HepG2 (cell line): Measurements from ENCODE around the gene LYPLA2. TPM values are rescaled to one million over a fixed set of nuclear protein-coding genes. Genes with fewer than 3 reads are reported as not detected.
A peak's percentile ranks its signal among the peaks of the same experiment; 100 is the strongest.

Source experiments
- ATAC-seq: fragments of 200-7000 bp; cut with Tn5 transposase; 3 replicates; pipeline ENCODE4 v1.9.1; 2020; ENCODE audit warnings: mild to moderate bottlenecking, moderate library complexity
- BruUV-seq: library from RNA; stranded (reverse); fragments of 400-500 nt; replicated peaks from 2 replicates; lab custom pipeline; 2021; lab: Mats Ljungman, UMichigan
- CTCF ChIA-PET: fragments of 300-600 bp; formaldehyde crosslinking; extraction: SDS; loops from one replicate; lab custom pipeline; 2021; ENCODE audit warnings: low total read pairs, inconsistent platforms, low intra/inter-chr PET ratio; lab: Yijun Ruan, JAX
- POLR2A ChIA-PET: fragments of 350-600 bp; sonication (Branson Sonifier 250); formaldehyde crosslinking; loops from one replicate; lab custom pipeline; 2020; ENCODE audit warnings: antibody characterized with exemption, inconsistent platforms; lab: Yijun Ruan, JAX
- DNase-seq: peaks from one replicate; pipeline ENCODE4 v3.0.0-alpha.2; 2015; ENCODE audit warnings: low spot score
- FAIRE-seq: peaks from 3 replicates; lab custom pipeline; 2011; peaks lifted over from hg19 to GRCh38; lab: Jason Lieb, UNC
- H2AFZ ChIP-seq: one replicate; pipeline ENCODE4 v1.6.1; 2011; ENCODE audit warnings: low read length, inconsistent platforms
- H3K27ac ChIP-seq: fragments of 300-600 bp; 3 replicates; pipeline ENCODE4 v1.8.0; 2011; ENCODE audit warnings: mixed run types, mild to moderate bottlenecking, mixed read lengths, low read length, inconsistent platforms; ENCODE audit not compliant: insufficient read depth; ENCODE audit errors: extremely low read length
- H3K27me3 ChIP-seq, 2 experiments: fragments of 200-600 bp in 1 of 2; 2 replicates in 1 of 2; 3 replicates in 1 of 2; pipeline versions ENCODE4 v1.6.0 to v1.8.0; 2011; ENCODE audit warnings: low read length in 2 of 2, mild to moderate bottlenecking in 2 of 2, moderate library complexity in 2 of 2, inconsistent platforms in 1 of 2; ENCODE audit not compliant: insufficient read depth in 2 of 2, control insufficient read depth in 1 of 2
- H3K36me3 ChIP-seq, 2 experiments: fragments of 200-600 bp in 1 of 2; replicated peaks in 1 of 2; 2 replicates in 1 of 2; 3 replicates in 1 of 2; pipeline versions ENCODE4 v1.5.1 to v1.8.0; 2011; ENCODE audit warnings: low read length in 2 of 2, inconsistent platforms in 1 of 2; ENCODE audit not compliant: insufficient read depth in 2 of 2, control insufficient read depth in 1 of 2
- H3K4me1 ChIP-seq: 2 replicates; pipeline ENCODE4 v1.5.1; 2012; ENCODE audit warnings: low read length, inconsistent platforms; ENCODE audit not compliant: insufficient read depth
- H3K4me2 ChIP-seq: 2 replicates; pipeline ENCODE4 v1.6.0; 2011; ENCODE audit warnings: low read depth, low read length, inconsistent platforms
- H3K4me3 ChIP-seq, 3 experiments: fragments of 200-600 bp in 1 of 3; sonication (generic), shearing (Covaris generic) in 1 of 3; replicated peaks in 1 of 3; 2 replicates each; pipeline ENCODE4 v1.5.1; 2011 to 2016; ENCODE audit warnings: low read length in 3 of 3, inconsistent platforms in 2 of 3, low read depth in 2 of 3, mild to moderate bottlenecking in 2 of 3, control low read depth in 1 of 3, mixed read lengths in 1 of 3; ENCODE audit not compliant: insufficient read depth in 1 of 3
- H3K79me2 ChIP-seq: one replicate; pipeline ENCODE4 v1.6.1; 2011; ENCODE audit warnings: low read length, inconsistent platforms; ENCODE audit not compliant: insufficient read depth
- H3K9ac ChIP-seq: 2 replicates; pipeline ENCODE4 v1.6.0; 2011; ENCODE audit warnings: mild to moderate bottlenecking, low read depth, low read length, inconsistent platforms; ENCODE audit not compliant: insufficient read depth
- H3K9me3 ChIP-seq: 2 replicates; pipeline ENCODE4 v1.5.1; 2012; ENCODE audit warnings: mild to moderate bottlenecking, low read length
- H4K20me1 ChIP-seq: 2 replicates; pipeline ENCODE4 v1.6.0; 2011; ENCODE audit warnings: inconsistent platforms, mild to moderate bottlenecking, low read length, moderate library complexity; ENCODE audit not compliant: insufficient read depth
- DMAP1 ChIP-seq: IDR thresholded peaks from 2 replicates; pipeline ENCODE4 v1.6.1; 2016
- GTF2F1 ChIP-seq: fragments of 150-350 bp; IDR thresholded peaks from 2 replicates; pipeline ENCODE4 v1.6.1; 2014; ENCODE audit warnings: low read length
- HBP1 ChIP-seq: IDR thresholded peaks from 2 replicates; pipeline ENCODE4 v1.6.1; 2016; ENCODE audit warnings: low read depth, control low read depth
- HNF1A ChIP-seq, 2 experiments: sonication (generic) in 1 of 2; formaldehyde crosslinking in 1 of 2; IDR thresholded peaks; 2 replicates each; pipeline versions ENCODE4 v1.4.0 to v1.6.1; 2016 to 2020; ENCODE audit warnings: borderline replicate concordance in 1 of 2, low read depth in 1 of 2, mild to moderate bottlenecking in 1 of 2, missing genetic modification reagents in 1 of 2
- MED8 ChIP-seq: sonication (generic); formaldehyde crosslinking; IDR thresholded peaks from 2 replicates; pipeline ENCODE4 v1.8.1; 2023; ENCODE audit warnings: mild to moderate bottlenecking, missing genetic modification reagents; ENCODE audit not compliant: insufficient replicate concordance
- PHF20 ChIP-seq: sonication (generic); formaldehyde crosslinking; IDR thresholded peaks from 2 replicates; pipeline ENCODE4 v1.5.0; 2020; ENCODE audit warnings: mild to moderate bottlenecking, missing genetic modification reagents
- REPIN1 ChIP-seq: sonication (generic); formaldehyde crosslinking; IDR thresholded peaks from 2 replicates; pipeline ENCODE4 v1.8.0; 2022; ENCODE audit warnings: missing genetic modification reagents, low read depth, mild to moderate bottlenecking, borderline replicate concordance
- ZNF503 ChIP-seq: sonication (generic); formaldehyde crosslinking; IDR thresholded peaks from 2 replicates; pipeline ENCODE4 v1.4.0; 2020; ENCODE audit warnings: missing genetic modification reagents
- ZNF543 ChIP-seq: sonication (generic); formaldehyde crosslinking; IDR thresholded peaks from 2 replicates; pipeline ENCODE4 v1.4.0; 2020; ENCODE audit warnings: mild to moderate bottlenecking, missing genetic modification reagents
- WGBS: methylation state at CpG from one replicate; pipeline ENCODE4 v1.1.6; 2017; ENCODE audit warnings: low lambda C conversion rate; 5-methylcytosine and 5-hydroxymethylcytosine counted together
- in situ Hi-C: cut with HindIII; loops from 2 replicates; pipeline ENCODE4 v1.10.0; 2017; ENCODE audit warnings: low pct_unique_long_range_greater_than_20kb; ENCODE audit not compliant: extremely low pct_ligation_motif_present
- intact Hi-C: fragments of 100-400 bp; cut with micrococcal nuclease; formaldehyde crosslinking; loops from one replicate; pipeline ENCODE4 v1.10.0; 2022; ENCODE audit not compliant: unreplicated experiment
- polyA plus RNA-seq, 8 experiments: library from polyadenylated mRNA; depleted of rRNA in 3 of 8; stranded (reverse) in 7 of 8; unstranded in 1 of 8; fragments of >200 nt; fragmentation: Illumina TruSeq in 4 of 8; extraction: Trizol in 4 of 8; gene quantifications; 2 replicates each; pipeline versions ENCODE4 v1.2.1 to v1.2.3, GENCODE V29; 2011 to 2016; ENCODE audit warnings: low read depth in 4 of 8, missing spikeins in 1 of 8, mixed read lengths in 1 of 8; ENCODE audit not compliant: insufficient read depth in 1 of 8
- total RNA-seq, 5 experiments: library from RNA; depleted of rRNA; stranded (reverse); fragments of >200 nt; fragmentation: Illumina TruSeq; extraction: Trizol; gene quantifications; 2 replicates each; pipeline ENCODE4 v1.2.3, GENCODE V29; 2016; ENCODE audit warnings: low read depth in 1 of 5
- TF ChIP-seq, protein P1 (sequence below): IDR thresholded peaks from 2 replicates; pipeline ENCODE4 v1.6.1; 2016; ENCODE audit warnings: low read depth
- TF ChIP-seq, protein P2 (sequence below): sonication (generic); formaldehyde crosslinking; IDR thresholded peaks from 2 replicates; pipeline ENCODE4 v1.4.0; 2020; ENCODE audit warnings: mild to moderate bottlenecking, missing genetic modification reagents

Gene LYPLA2
- total and polyA plus RNA-seq, 2 of the 13 experiments (the other 11 are each of a cell fraction or from before 2014, with no cell fraction given): 72.1 to 73.2 TPM

- no peaks in the 10 kb centered on the region; a peak in 1 of 5 replicates for H3K27me3 ChIP-seq
- CTCF ChIA-PET: interaction anchor here (0.8 kb wide), 1 partner anchor 43 kb away, joined by 3 read pairs; the partner anchor contains the start of gene FUCA1
- TF ChIP-seq DMAP1 (peak; percentile 88), PHF20 (CRISPR knock-in tag) (peak; percentile 85), REPIN1 (peak; percentile 42; the same call in 1 of the 2 replicates), MED8 (CRISPR knock-in tag) (peak; percentile 70), GTF2F1 (no peak), HBP1 (CRISPR knock-in tag) (peak; percentile 63; the same call in 1 of the 2 replicates), ZNF503 (CRISPR knock-in tag) (no peak; the same call in 1 of the 2 replicates), HNF1A (IDR thresholded peaks at IDR 0.05; ENCODE audit: low read depth) (no peak), HNF1A (CRISPR knock-in tag; IDR thresholded peaks at IDR 0.05; ENCODE audit: borderline replicate concordance) (peak; percentile 62; the same call in 1 of the 2 replicates), ZNF543 (CRISPR knock-in tag) (peak; percentile 63; the same call in 1 of the 2 replicates)
- TF ChIP-seq, protein P1, sequence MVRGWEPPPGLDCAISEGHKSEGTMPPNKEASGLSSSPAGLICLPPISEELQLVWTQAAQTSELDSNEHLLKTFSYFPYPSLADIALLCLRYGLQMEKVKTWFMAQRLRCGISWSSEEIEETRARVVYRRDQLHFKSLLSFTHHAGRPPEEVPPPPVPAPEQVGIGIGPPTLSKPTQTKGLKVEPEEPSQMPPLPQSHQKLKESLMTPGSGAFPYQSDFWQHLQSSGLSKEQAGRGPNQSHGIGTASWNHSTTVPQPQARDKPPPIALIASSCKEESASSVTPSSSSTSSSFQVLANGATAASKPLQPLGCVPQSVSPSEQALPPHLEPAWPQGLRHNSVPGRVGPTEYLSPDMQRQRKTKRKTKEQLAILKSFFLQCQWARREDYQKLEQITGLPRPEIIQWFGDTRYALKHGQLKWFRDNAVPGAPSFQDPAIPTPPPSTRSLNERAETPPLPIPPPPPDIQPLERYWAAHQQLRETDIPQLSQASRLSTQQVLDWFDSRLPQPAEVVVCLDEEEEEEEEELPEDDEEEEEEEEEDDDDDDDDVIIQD (CRISPR knock-in tag): no peak; the same call in 1 of the 2 replicates
- TF ChIP-seq, protein P2, sequence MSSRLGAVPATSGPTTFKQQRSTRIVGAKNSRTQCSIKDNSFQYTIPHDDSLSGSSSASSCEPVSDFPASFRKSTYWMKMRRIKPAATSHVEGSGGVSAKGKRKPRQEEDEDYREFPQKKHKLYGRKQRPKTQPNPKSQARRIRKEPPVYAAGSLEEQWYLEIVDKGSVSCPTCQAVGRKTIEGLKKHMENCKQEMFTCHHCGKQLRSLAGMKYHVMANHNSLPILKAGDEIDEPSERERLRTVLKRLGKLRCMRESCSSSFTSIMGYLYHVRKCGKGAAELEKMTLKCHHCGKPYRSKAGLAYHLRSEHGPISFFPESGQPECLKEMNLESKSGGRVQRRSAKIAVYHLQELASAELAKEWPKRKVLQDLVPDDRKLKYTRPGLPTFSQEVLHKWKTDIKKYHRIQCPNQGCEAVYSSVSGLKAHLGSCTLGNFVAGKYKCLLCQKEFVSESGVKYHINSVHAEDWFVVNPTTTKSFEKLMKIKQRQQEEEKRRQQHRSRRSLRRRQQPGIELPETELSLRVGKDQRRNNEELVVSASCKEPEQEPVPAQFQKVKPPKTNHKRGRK (CRISPR knock-in tag): no peak
Measured at GRCh38 chr1:23825076-23825761, 34.3 kb downstream of the LYPLA2 start, which contains the start of gene HMGCL. Gene HMGCL (minus strand): TSS chr1:23825429. CDS start chr1:23825415, 14 bp downstream.

More at GRCh38 chr1:23825076-23825761, 34.3 kb downstream of the LYPLA2 start, which contains the start of gene HMGCL:
- Histone ChIP-seq H3K9ac (peak within 1 kb of the TSS; percentile 100), H3K36me3 (no peaks in the 10 kb centered on the region), H4K20me1 (no peaks in the 10 kb centered on the region), H3K27ac (peak within 1 kb of the TSS; percentile 99), H3K4me2 (peak within 1 kb of the TSS; percentile 89), H3K4me1 (peaks cover 24% of the 10 kb centered on the region), H3K79me2 (peaks cover 14% of the 10 kb centered on the region), H3K4me3 (peak within 1 kb of the TSS; percentile 90 to 100 (median 99)), H3K9me3 (no peaks in the 10 kb centered on the region), H2AFZ (peak within 1 kb of the TSS; percentile 84)
- POLR2A ChIA-PET: interaction anchor here (0.6 to 5.2 kb wide), 29 partner anchors 13 to 481 kb away, joined by 3 to 71 read pairs (median 4); partner anchors contain the start of genes ELOA, GALE, HNRNPR and LYPLA2
- peak; percentile 94 for ATAC-seq
- 2% methylated on average over 12 of the region's 42 CpGs for WGBS
- TSS peak; percentile 92 for BruUV-seq
- intact Hi-C loops (no loop called here), in situ Hi-C loops (no loop called here)
- FAIRE-seq: peak; percentile 18
- peak; percentile 80 for DNase-seq
